GM15510 (cell line): ENCODE measurements around the gene MAN2B2.
A peak's percentile ranks its signal among the peaks of the same experiment; 100 is the strongest.

Experiments used
- POLR2A ChIP-seq: IDR thresholded peaks from 3 replicates; pipeline ENCODE4 v1.6.1; 2011; ENCODE audit warnings: borderline replicate concordance; ENCODE audit not compliant: insufficient read length; ENCODE audit errors: extremely low read depth

Gene MAN2B2

DNA sequence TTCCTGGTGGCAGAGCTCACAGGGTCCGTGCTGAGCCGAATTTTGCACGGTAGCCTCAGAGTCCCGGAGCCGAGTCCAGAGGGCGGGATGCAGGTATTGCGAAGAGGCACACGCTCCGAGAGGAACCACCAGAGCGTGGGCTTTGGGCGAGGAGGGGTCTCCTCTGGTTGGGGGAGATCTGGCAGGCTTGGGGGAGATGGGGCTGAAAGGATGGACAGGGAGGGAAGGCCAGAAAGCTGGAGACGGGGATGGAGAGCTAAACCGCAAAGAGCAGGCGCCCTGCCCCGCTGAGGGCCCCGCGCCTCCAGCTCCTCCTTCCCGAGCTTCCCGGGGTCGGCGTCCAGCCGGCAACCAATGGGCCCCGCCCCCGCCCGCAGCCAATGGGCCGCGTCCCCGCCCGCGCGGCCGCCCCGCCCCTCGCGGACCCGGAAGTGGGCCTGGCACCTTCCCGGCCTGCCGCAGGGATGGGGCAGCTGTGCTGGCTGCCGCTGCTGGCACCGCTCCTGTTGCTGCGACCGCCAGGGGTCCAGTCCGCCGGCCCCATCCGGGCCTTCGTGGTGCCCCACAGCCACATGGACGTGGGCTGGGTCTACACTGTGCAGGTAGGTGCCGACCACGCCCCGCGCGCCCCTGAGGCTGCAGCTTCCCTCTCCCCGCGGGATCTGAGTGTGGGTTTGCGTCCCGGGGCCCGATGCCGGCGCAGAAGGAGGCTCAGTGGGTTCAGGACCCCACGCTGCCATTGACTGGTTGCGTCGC lies at the start of gene MAN2B2:
Gene MAN2B2 (plus strand): TSS at position 443 of the 756 bp plus-strand sequence. CDS start 22 bp downstream, at position 465.
- TF ChIP-seq POLR2A = peak; percentile 94

DNA sequence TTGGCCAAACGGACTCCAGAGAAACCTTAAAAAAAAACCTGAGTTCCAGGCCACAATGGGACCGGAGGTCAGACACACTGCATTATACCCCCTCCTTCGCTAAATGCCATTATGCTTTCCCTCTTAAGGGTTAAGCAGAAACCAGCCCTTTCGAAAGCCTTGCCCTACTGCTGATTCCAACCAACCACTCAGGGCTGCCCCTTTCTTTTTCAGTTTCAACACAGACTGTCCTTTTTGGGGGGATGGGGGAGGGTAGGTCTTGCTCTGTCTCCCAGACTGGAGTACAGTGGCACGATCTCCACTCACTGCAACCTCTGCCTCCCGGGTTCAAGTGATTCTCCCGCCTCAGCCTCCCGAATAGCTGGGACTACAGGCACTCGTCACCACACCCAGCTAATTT lies 49.5 kb upstream of the MAN2B2 start:
- no peak for TF ChIP-seq POLR2A

DNA sequence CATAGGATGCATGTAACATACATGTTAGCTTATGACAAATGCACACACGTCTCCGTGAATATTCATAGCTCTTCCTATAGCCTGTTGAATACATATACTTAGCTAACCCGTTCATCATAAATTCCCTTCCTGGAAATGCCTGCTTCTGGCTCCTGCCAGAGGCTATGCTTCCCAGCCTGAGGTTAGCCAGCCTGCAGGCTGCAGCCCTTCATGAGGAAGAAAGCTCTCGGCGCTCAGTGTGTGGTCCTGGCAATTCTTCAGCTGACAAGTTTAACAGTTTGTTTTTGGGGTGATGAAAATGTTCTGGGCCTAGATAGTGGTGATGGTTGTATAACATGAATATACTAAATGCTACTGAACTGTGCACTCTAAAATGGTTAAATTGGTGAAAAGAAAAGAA lies 48.8 kb upstream of the MAN2B2 start:
- TF ChIP-seq POLR2A = no peak

DNA sequence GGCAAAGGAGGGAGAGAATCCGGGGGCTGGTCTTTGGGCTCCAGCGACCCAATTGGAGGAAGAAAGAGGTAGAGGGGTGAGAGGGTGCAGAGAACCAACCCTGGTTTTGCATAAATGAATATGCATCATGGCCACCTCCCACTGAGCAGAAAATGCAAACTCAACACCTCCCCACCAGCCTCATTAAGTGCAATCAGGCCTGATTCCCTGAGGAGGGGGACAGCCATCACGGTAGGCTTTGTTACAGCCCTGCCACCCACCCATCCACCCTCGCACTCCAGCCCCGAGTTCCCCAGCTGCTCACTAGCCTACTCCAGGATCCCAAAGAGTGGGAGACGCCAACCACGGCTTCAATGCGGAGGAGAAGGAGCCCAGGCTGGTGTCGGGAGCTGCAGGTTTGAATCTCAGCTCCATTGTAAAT lies 48.3 kb upstream of the MAN2B2 start:
- TF ChIP-seq POLR2A = no peak

DNA sequence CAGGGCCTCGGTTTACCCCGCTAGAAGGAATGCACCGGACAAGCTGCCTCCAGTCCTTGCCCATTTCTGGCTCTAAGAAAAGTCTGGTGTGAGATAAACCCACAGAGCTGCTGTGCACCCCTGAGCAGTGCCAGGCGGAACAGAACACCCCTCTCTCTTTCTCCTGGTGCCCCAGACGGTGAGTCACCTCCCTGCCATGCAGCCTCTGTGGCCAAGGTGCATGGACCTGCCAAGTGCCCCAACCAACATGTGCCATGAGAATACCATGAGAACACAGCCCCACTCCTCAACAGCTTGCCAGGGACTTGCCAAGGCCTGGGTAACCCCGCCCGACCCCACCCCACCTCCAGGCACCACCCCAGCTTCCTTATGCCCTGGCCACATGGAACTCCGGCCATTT lies 47.7 kb upstream of the MAN2B2 start:
- TF ChIP-seq POLR2A = no peak

DNA sequence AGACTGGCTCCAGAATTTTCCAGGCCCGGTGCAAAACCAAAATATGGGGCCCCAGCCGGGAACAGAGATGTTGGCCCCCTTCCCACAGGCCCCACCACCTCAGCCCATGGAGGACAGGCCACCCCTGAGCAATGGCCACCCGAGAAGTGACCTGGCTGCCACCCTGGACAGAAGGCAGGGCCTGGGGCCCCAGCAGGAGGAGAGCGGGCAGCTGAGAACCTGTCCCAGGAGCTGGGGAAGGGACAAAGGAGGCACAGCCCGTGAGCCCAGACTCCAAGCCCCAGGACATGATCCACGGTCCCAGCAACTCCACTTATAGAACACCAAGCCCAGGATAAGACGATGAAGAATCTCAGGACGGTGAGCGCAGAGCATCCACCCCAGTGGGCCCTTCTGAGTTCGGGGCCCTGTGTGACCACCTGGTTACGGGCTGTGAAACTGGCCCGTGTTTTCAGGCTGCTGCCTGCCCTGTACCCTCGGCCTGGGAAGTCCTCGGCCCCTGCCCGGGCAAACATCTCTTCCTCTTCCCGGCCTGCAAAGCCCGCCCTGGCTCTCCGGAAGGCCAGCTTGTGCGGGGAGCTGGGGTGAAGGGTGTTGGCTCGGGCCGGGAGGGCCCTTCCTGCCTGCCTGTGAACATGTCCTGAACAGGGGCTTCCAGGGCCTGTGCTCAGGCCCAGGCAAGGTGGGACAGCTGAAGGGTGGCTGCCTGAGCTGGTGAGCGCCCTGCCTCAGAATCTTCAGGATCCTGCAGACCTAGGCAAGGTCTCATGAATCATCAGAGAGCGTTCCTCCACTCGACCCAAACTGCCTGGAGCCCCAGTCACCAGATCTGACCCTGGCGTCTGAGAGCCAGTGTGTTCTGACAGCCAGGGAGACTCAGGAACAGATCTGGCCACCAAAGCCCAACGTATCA lies 47.0 kb upstream of the MAN2B2 start:
- TF ChIP-seq POLR2A = no peak

DNA sequence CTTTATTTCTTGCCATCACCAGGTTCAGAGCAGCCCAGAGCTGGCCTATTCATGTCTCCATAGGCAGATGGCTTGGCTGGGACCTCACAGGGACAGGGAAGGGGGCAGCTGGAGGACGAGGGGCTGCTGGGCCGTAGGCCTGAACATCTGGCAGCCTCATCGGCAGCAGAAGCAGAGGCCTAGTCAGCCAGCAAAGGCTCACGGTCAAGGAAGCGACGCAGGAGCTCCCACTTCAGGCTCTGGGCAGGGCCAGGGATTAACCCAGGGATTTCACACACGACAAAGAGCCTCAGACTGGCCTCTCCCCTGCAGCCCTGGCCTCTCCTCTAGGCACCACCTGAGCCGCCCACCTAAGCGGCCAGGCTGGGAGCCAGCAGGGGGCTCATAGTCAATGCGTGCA lies 46.0 kb upstream of the MAN2B2 start:
- no peak for TF ChIP-seq POLR2A

DNA sequence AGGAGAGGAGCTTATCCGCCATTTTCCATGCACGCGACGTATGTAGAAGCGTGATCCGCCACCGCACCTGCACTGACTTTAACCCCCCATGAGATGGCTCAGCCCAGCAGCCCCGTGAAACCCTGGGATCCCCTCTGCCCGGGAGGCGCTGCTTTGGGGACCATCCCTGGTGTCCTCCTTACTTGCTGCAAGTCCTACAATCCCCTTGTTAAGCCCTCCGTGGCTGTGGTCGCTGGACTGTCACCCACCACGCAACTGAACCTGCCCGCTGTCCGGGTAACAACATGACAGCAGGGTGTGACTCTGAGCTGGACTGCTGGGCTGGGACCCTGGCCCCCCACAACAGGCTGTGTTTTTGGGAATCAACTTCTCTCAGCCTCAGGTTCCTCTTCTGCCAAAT lies 44.7 kb upstream of the MAN2B2 start:
- no peak for TF ChIP-seq POLR2A

DNA sequence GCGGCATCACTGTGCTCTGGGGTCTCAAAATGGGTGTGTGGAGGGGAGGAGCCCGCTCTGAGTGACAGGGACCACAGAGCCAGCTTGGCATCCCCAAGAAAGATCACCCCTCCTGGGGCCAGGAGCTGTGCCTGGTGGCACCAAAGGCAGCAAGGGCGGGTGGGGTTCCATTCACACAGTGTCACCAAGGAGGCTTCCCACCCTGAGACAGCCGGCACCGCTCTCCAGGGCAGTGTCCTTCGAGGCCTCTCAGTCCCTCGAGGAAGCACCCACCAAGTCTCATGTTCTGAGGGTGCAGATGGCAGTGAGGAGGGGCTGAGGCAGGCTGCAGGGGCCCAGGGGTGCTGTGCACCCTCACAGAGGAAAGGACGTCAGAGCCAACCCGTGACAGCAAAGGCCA lies 44.0 kb upstream of the MAN2B2 start:
- no peak for TF ChIP-seq POLR2A

DNA sequence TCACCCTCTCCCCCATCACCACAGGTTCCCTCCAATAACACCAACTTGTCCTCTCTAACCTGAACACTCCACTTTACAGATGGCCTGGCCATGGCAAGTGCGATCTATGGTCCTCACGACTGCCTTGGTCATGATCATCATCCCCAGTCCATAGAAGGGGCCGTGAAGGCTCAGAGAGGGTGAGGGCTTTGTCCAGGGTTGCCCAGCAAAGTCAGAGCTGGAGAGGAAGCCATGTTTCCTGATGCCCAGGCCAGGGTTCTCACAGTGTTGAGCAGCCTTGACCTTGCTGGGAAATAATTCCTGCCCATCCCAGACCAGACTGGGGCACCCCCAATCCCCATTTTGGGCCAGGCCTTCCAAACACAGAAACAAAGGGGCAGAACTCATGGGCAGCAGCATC lies 42.9 kb upstream of the MAN2B2 start:
- TF ChIP-seq POLR2A = no peak

DNA sequence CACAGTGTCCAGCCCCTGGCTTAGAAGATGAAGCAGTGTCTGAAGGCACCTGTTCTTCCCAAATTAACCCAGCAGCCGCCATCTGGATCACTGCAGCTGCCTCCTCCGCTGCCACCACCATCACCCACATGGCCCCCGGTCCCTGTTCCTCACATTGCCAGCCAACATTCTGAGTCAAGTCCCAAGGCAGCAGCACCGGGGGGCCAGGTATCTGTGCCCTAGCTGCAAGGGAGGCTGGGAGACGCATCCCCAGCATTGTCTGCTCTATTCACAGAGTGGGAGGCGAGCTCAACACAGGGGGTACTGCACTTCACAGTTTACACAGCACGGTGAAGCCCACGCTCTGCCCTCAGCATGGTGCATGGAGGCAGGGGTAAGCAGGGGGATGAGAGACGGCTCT lies 42.3 kb upstream of the MAN2B2 start:
- no peak for TF ChIP-seq POLR2A

DNA sequence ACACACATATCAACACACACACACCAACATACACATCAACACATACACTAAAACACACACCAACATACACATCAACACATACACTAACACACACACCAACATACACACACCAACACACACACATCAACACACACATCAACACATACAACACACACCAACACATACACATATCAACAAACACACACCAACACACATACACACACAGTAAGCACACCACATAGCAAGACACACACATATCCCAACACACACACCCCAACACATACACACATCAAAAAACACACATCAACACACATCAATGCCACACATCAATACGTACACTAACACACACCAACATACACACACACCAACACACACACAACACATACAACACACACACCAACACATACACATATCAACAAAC lies 40.9 kb upstream of the MAN2B2 start:
- TF ChIP-seq POLR2A = no peak

DNA sequence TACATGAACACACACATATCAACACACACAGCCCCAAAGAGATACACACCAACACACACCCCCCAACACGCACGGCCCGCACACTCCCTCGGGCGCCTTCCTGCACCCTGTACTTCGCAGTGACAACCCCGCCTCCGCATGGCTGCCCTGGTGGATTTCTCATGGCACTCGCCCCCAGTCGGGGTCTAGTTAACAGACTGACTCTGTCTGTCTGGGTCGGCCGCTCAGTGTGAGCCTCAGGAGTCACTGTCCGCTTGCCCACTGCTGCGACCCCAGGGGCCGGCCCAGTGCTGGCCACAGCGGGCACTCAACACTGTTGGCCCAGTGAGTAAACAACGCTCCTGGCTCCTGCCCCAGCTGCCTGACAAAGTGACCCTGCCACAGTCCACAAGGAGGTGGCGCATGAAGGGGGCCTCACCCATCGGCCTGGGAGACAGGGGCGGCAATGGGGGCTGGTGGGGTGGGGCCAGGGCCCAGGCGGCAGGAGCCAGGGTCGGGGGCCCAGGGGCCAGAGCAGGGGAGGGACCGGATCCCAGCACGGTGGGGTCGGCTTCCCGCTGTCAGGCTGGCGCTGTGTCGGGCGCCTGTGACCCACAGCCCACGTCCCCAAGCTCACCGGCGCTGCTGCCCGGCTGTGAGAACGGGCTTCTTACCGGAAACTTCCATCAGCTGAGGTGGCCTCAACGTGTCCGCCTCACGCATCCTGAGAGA lies 40.2 kb upstream of the MAN2B2 start:
- no peak for TF ChIP-seq POLR2A

DNA sequence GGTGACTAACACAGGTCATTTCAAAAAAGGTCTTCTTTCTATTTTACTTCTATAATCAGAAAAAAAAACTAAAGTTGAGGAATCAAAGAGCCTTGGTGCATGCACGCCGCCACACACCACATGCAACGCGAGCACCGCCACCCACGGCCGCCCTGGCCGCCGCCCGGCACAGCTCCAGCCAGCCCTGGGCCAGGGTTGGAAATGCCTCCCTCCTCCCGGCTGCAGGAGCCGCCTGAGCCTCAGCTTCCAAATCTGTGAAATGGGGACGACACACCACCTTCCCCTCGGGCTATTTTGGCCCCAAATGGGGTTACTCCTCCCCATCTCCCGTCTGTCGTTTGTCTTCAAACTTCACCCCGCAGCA lies 39.7 kb upstream of the MAN2B2 start:
- no peak for TF ChIP-seq POLR2A

DNA sequence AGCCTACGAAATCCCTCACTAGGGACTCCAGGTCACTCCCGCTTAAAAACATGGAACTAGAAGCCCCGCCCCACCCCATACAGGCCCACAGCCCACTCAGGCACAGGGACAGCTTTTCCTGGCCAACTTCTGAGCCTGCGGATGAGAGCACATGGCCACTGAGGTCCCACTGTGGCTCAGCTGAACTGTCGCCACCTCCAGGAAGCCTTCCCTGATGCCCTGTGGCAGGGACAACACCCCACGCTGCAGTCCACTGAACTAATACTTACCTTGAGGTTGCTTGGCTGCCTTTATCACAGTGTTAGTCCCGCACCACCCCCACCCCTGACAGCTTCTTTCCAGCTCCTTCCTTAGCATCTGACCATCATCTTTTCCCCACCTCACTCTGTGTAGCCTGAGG lies 39.3 kb upstream of the MAN2B2 start:
- no peak for TF ChIP-seq POLR2A
